Measurements from ENCODE around the gene MTRR.
"Not testable (repeated sequence)": the region's sequence is repeated elsewhere in the genome, so short reads cannot be mapped to it uniquely, and the experiment has no call there.

- TF ChIP-seq, protein P1, sequence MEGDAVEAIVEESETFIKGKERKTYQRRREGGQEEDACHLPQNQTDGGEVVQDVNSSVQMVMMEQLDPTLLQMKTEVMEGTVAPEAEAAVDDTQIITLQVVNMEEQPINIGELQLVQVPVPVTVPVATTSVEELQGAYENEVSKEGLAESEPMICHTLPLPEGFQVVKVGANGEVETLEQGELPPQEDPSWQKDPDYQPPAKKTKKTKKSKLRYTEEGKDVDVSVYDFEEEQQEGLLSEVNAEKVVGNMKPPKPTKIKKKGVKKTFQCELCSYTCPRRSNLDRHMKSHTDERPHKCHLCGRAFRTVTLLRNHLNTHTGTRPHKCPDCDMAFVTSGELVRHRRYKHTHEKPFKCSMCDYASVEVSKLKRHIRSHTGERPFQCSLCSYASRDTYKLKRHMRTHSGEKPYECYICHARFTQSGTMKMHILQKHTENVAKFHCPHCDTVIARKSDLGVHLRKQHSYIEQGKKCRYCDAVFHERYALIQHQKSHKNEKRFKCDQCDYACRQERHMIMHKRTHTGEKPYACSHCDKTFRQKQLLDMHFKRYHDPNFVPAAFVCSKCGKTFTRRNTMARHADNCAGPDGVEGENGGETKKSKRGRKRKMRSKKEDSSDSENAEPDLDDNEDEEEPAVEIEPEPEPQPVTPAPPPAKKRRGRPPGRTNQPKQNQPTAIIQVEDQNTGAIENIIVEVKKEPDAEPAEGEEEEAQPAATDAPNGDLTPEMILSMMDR (IDR thresholded peaks at IDR 0.05) = not testable (repeated sequence)
- TF ChIP-seq POLR2AphosphoS5 (IDR thresholded peaks at IDR 0.05; ENCODE audit: low read depth, low read length) = not testable (repeated sequence)
Measured at GRCh38 chr5:7911429-7911771, 42.5 kb downstream of the MTRR start.
